Caco-2 (cell line): ENCODE results near the gene PADI3. TPM values are rescaled to one million over a fixed set of nuclear protein-coding genes. Genes with fewer than 3 reads are reported as not detected.

Experiments used
- BruUV-seq: library from RNA; stranded (reverse); fragments of 400-500 nt; replicated peaks from 2 replicates; lab custom pipeline; 2021; lab: Mats Ljungman, UMichigan
- CTCF ChIA-PET: fragments of 300-600 bp; sonication (Branson Sonifier 250); formaldehyde crosslinking; loops from one replicate; lab custom pipeline; 2022; ENCODE audit warnings: antibody characterized with exemption; lab: Charles Lee
- POLR2A ChIA-PET: fragments of 300-600 bp; sonication (Branson Sonifier 250); formaldehyde crosslinking; loops from one replicate; lab custom pipeline; 2022; ENCODE audit warnings: antibody characterized with exemption; lab: Charles Lee
- DNase-seq, 2 experiments: peaks; one replicate each; pipeline versions ENCODE4 v3.0.0 to v3.0.0-alpha.2; 2020 to 2022
- H3K27me3 ChIP-seq: replicated peaks from 2 replicates; pipeline ENCODE4 v1.6.0; 2011; ENCODE audit warnings: low read length; ENCODE audit not compliant: control insufficient read depth, insufficient read depth
- H3K36me3 ChIP-seq: 2 replicates; pipeline ENCODE4 v1.5.1; 2011; ENCODE audit warnings: low read length; ENCODE audit not compliant: control insufficient read depth, insufficient read depth
- H3K4me1 ChIP-seq: fragments of 250-450 bp; sonication (Bioruptor Pico); 2 replicates; pipeline ENCODE4 v1.5.1; 2020; ENCODE audit warnings: mild to moderate bottlenecking
- H3K4me3 ChIP-seq: 2 replicates; pipeline ENCODE4 v1.5.1; 2011; ENCODE audit warnings: low read depth, mild to moderate bottlenecking, control low read depth, low read length
- H3K9me3 ChIP-seq: fragments of 250-450 bp; sonication (Bioruptor Pico); 2 replicates; pipeline ENCODE4 v1.5.1; 2020; ENCODE audit warnings: mild to moderate bottlenecking, moderate library complexity
- H3K27ac Mint-ChIP-seq: one replicate; pipeline ENCODE4 v1.8.0; 2022; ENCODE audit warnings: mixed read lengths; ENCODE audit not compliant: unreplicated experiment
- H3K27me3 Mint-ChIP-seq: one replicate; pipeline ENCODE4 v1.8.0; 2022; ENCODE audit warnings: mixed read lengths; ENCODE audit not compliant: insufficient read depth, unreplicated experiment
- H3K36me3 Mint-ChIP-seq: one replicate; pipeline ENCODE4 v1.8.0; 2022; ENCODE audit warnings: mild to moderate bottlenecking, mixed read lengths; ENCODE audit not compliant: insufficient read depth, unreplicated experiment
- H3K4me1 Mint-ChIP-seq: one replicate; pipeline ENCODE4 v1.8.0; 2022; ENCODE audit warnings: low read depth, mixed read lengths; ENCODE audit not compliant: unreplicated experiment
- H3K4me3 Mint-ChIP-seq: one replicate; pipeline ENCODE4 v1.8.0; 2022; ENCODE audit warnings: mild to moderate bottlenecking, moderate library complexity, mixed read lengths; ENCODE audit not compliant: unreplicated experiment
- H3K9me3 Mint-ChIP-seq: one replicate; pipeline ENCODE4 v1.8.0; 2022; ENCODE audit warnings: mixed read lengths; ENCODE audit not compliant: unreplicated experiment
- CTCF ChIP-seq, 2 experiments: fragments of 200-600 bp in 1 of 2; IDR thresholded peaks; 1 replicate in 1 of 2; 2 replicates in 1 of 2; pipeline versions ENCODE4 v1.5.1 to v1.8.0; 2011 to 2022; ENCODE audit warnings: antibody characterized with exemption in 1 of 2, control low read depth in 1 of 2, inconsistent platforms in 1 of 2, low read depth in 1 of 2, low read length in 1 of 2, mild to moderate bottlenecking in 1 of 2, moderate library complexity in 1 of 2; ENCODE audit not compliant: insufficient read depth in 1 of 2, severe bottlenecking in 1 of 2, unreplicated experiment in 1 of 2
- intact Hi-C: fragments of 100-400 bp; cut with micrococcal nuclease; formaldehyde crosslinking; loops from one replicate; pipeline ENCODE4 v1.10.0; 2022; ENCODE audit not compliant: unreplicated experiment
- total RNA-seq: library from RNA; stranded (reverse); gene quantifications from 2 replicates; pipeline ENCODE4 v1.2.3, GENCODE V29; 2022

PADI3 gene
- total RNA-seq, 1 experiment from 2014 or later, result not detected

DNA sequence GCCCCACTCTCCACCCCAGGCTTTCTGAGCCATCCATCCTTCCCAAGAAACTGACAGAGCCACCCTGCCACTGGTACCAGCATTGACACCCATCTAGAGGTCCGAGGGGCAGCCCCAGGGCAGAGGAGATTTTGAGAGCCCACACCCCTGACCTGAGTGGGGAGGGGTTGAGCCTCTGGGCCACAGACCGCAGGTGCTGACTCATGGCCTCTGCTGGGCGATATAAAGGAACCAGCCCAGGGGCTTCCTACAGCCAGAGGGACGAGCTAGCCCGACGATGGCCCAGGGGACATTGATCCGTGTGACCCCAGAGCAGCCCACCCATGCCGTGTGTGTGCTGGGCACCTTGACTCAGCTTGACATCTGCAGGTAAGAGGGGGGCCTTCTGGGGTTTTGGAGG is 59.0 kb downstream of the PADI3 start, which contains the start of gene PADI4:
Gene PADI4 (plus strand): TSS at position 252 of the 400 bp plus-strand sequence. CDS start 26 bp downstream, at position 278.
- H3K36me3 ChIP-seq, result no peaks in the 10 kb centered on the region
- TF ChIP-seq CTCF (IDR thresholded peaks at IDR 0.05; ENCODE audit: insufficient read depth in 1 of 2, low read depth in 1 of 2, low read length in 1 of 2, severe bottlenecking in 1 of 2, unreplicated experiment in 1 of 2), result no peak
- no peak for DNase-seq
- Mint-ChIP-seq H3K27ac (no peak within 1 kb of the TSS), H3K4me3 (no peak within 1 kb of the TSS), H3K27me3 (peaks cover 3% of the 10 kb centered on the region), H3K9me3 (no peaks in the 10 kb centered on the region), H3K4me1 (peaks cover 5% of the 10 kb centered on the region), H3K36me3 (no peaks in the 10 kb centered on the region)
- no peak within 1 kb of the TSS for H3K4me3 ChIP-seq
- H3K9me3 ChIP-seq, result no peaks in the 10 kb centered on the region
- H3K27me3 ChIP-seq, result no peaks in the 10 kb centered on the region
- BruUV-seq, result no TSS peak
- no peaks in the 10 kb centered on the region for H3K4me1 ChIP-seq
- intact Hi-C loops, result no loop called here
- POLR2A ChIA-PET, result no interaction called here
- CTCF ChIA-PET, result no interaction called here

DNA sequence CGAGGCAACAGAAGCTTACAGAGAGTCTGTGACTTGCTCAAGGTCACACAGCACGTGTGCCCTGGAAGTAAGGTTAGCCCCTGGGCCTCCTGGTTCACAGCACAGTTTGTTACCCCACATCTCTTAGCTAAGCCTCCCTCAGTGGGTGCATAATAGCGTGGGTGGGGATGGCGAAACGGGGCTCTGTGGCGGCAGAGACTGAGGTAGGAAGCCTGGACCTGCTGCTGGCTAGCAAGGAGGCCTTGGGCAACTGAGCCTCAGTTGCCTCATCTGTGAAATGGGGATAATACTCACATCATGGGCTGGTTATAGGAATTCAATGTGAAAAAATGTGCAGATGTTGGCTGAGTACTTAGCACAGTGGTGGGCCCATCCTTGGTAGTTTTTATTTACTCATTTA is 59.7 kb downstream of the PADI3 start:
- Mint-ChIP-seq H3K27ac (no peak overlapping the region), H3K9me3 (no peaks in the 10 kb centered on the region), H3K27me3 (peaks cover 3% of the 10 kb centered on the region), H3K4me3 (no peak overlapping the region), H3K36me3 (no peaks in the 10 kb centered on the region), H3K4me1 (peaks cover 5% of the 10 kb centered on the region)
- H3K36me3 ChIP-seq, result no peaks in the 10 kb centered on the region
- H3K4me1 ChIP-seq, result no peaks in the 10 kb centered on the region
- no peak overlapping the region for H3K4me3 ChIP-seq
- no peaks in the 10 kb centered on the region for H3K9me3 ChIP-seq
- no TSS peak for BruUV-seq
- POLR2A ChIA-PET, result interaction anchor here (0.6 kb wide), 1 partner anchor 17 kb away, joined by 5 read pairs; no protein-coding TSS in a partner anchor
- no peak for TF ChIP-seq CTCF (IDR thresholded peaks at IDR 0.05; ENCODE audit: insufficient read depth in 1 of 2, low read depth in 1 of 2, low read length in 1 of 2, severe bottlenecking in 1 of 2, unreplicated experiment in 1 of 2)
- intact Hi-C loops, result no loop called here
- DNase-seq, result no peak
- CTCF ChIA-PET, result no interaction called here
- H3K27me3 ChIP-seq, result no peaks in the 10 kb centered on the region

DNA sequence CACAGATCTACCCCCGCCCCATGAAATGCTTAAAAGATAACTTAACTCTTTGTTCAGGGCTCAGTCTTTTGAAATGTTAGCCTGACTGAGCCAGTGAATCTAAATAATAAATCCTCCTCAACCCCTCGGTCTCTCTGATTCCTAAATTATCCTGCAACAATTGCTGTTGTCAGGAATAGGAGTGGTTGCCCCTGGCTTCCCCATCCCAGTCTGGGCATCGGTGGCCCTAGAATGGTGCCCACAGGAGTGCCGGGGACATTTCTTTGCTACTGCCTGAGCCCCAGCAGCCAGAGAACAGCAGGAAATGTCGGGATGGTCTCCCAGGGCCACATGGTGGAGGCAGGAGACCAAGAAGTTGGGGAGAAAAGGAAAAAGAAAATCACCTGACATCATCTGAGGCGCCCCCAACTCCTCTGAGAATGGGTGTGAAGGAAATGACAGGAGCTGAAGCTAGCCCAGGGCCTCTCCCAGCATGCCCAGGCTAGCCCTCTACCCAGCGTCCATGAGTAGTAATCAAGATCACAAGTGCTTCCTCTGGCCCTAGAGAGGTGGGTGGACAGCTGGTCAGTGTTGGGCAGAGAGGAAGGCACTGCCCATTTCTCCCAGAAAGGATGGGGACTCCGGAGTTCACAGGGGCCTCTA is 60.6 kb downstream of the PADI3 start:
- no peaks in the 10 kb centered on the region for H3K36me3 ChIP-seq
- Mint-ChIP-seq H3K4me3 (no peak overlapping the region), H3K9me3 (no peaks in the 10 kb centered on the region), H3K4me1 (peaks cover 5% of the 10 kb centered on the region), H3K27ac (no peak overlapping the region), H3K36me3 (no peaks in the 10 kb centered on the region), H3K27me3 (peaks cover 3% of the 10 kb centered on the region)
- H3K4me3 ChIP-seq, result no peak overlapping the region
- CTCF ChIA-PET, result no interaction called here
- no peaks in the 10 kb centered on the region for H3K27me3 ChIP-seq
- DNase-seq, result no peak
- intact Hi-C loops, result no loop called here
- no peak for TF ChIP-seq CTCF (IDR thresholded peaks at IDR 0.05; ENCODE audit: insufficient read depth in 1 of 2, low read depth in 1 of 2, low read length in 1 of 2, severe bottlenecking in 1 of 2, unreplicated experiment in 1 of 2)
- BruUV-seq, result no TSS peak
- no peaks in the 10 kb centered on the region for H3K9me3 ChIP-seq
- no peaks in the 10 kb centered on the region for H3K4me1 ChIP-seq
- POLR2A ChIA-PET, result no interaction called here
